IPS-18a (cell line): ENCODE results near the gene RAB36.

Experiments
- H3K27ac ChIP-seq: one replicate; pipeline ENCODE4 v1.5.1; 2013; ENCODE audit warnings: low read length
- H3K27me3 ChIP-seq: one replicate; pipeline ENCODE4 v1.6.1; 2013; ENCODE audit warnings: mild to moderate bottlenecking, low read length; ENCODE audit not compliant: control insufficient read depth, insufficient read depth
- H3K36me3 ChIP-seq: one replicate; pipeline ENCODE4 v1.6.1; 2013; ENCODE audit warnings: low read depth, low read length; ENCODE audit not compliant: control insufficient read depth
- H3K4me1 ChIP-seq: one replicate; pipeline ENCODE4 v1.6.1; 2013; ENCODE audit warnings: low read depth, low read length; ENCODE audit not compliant: control insufficient read depth
- H3K4me3 ChIP-seq: one replicate; pipeline ENCODE4 v1.5.1; 2013; ENCODE audit warnings: low read length
- H3K9ac ChIP-seq: one replicate; pipeline ENCODE4 v1.6.1; 2013; ENCODE audit warnings: mild to moderate bottlenecking, low read length, moderate library complexity
- H3K9me3 ChIP-seq: one replicate; pipeline ENCODE4 v1.6.1; 2013; ENCODE audit warnings: low read depth, low read length; ENCODE audit not compliant: control insufficient read depth

Gene RAB36

DNA sequence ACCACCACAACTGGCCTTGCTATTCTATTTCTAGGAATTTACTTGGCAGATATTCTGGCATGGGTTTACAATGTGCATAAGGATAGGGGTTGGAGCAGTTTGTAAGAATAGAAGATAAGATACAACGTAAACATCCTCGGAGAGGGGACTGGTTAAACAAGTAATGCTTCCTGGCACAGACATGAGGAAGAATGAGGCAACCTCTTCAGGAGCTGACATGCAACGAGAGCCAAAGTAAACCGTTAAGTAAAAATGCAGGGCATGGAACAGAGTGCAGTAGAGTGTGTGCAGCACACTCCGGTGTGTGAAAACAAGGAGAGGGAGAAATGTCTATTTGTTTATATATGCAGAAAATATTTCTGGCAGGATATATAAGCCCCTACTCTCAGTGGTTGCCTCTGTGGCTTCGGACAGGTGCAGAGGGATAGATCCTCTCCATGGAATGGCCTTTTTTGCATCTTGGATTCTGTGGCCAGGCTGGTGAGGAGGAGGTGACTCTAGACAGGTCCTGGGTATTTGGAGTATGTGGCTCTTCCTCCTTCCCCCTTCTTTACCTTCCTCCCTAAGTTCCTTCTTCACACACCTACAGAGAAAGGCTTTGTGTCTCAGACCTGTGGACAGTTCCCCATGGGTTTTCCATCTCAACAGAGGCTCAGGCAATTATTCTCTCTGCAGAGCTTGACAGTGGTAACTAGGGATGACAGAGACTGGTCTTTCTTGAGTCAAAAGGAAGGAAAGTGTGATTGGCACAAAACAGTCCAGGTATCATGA lies 2.5 kb downstream of the RAB36 start:
- H3K9me3 ChIP-seq: no peaks in the 10 kb centered on the region
- H3K4me1 ChIP-seq: peaks cover 12% of the 10 kb centered on the region
- no peak overlapping the region for H3K27ac ChIP-seq
- no peak overlapping the region for H3K4me3 ChIP-seq
- H3K36me3 ChIP-seq: no peaks in the 10 kb centered on the region
- no peak overlapping the region for H3K9ac ChIP-seq
- H3K27me3 ChIP-seq: no peaks in the 10 kb centered on the region

DNA sequence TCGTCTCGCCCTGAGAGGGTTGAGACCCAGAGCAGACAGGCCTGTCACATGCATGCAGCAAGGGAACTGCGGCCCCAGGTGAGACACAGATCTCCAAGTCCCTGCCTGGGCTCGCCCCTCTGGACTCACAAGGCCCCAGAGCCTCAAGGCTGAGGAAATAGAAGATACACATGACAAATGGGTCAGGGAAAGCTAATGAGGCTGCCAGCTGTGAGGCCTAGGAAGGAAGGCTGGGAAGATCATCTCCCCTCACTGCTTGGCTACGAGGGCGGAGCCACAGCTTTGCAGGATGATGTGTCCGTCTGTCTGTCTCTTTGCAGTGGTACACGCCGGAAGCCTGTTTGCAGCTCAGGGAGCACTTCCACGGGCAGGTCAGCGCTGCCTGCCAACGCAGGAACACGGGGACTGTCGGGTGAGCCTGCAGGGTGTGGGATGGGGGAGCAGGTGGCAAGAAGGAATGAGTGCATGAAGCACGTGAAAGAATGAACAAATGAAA lies 4.5 kb downstream of the RAB36 start:
- no peaks in the 10 kb centered on the region for H3K36me3 ChIP-seq
- peaks cover 16% of the 10 kb centered on the region for H3K4me1 ChIP-seq
- H3K4me3 ChIP-seq: no peak overlapping the region
- no peaks in the 10 kb centered on the region for H3K9me3 ChIP-seq
- no peak overlapping the region for H3K27ac ChIP-seq
- H3K9ac ChIP-seq: no peak overlapping the region
- no peaks in the 10 kb centered on the region for H3K27me3 ChIP-seq

DNA sequence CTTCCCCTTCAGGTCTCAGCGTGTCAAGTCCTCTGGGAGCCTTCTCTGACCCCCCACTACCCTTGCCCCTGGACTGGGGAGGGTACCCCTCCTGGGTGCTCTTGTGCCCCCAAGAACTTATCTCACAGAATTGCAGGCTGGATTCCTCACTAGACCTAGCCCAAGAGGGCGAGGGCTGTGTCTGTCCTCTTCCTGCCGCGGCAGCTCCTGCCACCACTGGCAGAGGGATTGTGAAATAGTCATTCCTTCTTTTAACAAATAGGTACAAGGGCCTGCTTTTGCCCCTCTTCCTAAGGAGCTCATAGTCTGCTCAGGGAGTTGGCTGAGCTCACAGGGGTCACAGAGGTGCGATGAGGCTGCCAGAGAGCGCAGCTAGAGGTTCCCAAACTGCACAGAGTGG lies 5.5 kb downstream of the RAB36 start:
- no peak overlapping the region for H3K27ac ChIP-seq
- H3K4me3 ChIP-seq: no peak overlapping the region
- H3K4me1 ChIP-seq: peaks cover 14% of the 10 kb centered on the region
- no peaks in the 10 kb centered on the region for H3K36me3 ChIP-seq
- H3K9me3 ChIP-seq: no peaks in the 10 kb centered on the region
- H3K9ac ChIP-seq: no peak overlapping the region
- no peaks in the 10 kb centered on the region for H3K27me3 ChIP-seq

DNA sequence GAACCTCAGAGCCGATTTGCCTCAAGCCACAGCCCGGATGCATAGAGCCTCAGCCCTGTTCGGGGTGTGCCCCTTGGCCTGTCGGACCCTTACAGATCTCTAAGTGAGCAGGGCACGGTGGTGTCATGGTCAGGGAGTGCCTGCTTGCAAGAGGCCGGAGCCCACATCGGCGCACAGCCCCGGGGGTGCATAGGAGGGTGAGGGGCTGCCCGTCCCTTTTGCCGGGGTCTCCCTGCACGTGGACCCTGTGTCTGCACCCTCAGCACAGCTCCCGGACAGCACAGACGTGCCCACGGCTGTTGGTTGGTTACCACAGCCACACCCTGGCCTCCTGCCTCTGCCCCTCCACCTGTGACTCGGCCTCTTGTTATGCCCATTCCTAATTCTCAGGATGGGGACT lies 6.5 kb downstream of the RAB36 start:
- H3K9me3 ChIP-seq: no peaks in the 10 kb centered on the region
- no peak overlapping the region for H3K27ac ChIP-seq
- H3K9ac ChIP-seq: no peak overlapping the region
- H3K4me3 ChIP-seq: no peak overlapping the region
- H3K4me1 ChIP-seq: peaks cover 12% of the 10 kb centered on the region
- no peaks in the 10 kb centered on the region for H3K36me3 ChIP-seq
- no peaks in the 10 kb centered on the region for H3K27me3 ChIP-seq

DNA sequence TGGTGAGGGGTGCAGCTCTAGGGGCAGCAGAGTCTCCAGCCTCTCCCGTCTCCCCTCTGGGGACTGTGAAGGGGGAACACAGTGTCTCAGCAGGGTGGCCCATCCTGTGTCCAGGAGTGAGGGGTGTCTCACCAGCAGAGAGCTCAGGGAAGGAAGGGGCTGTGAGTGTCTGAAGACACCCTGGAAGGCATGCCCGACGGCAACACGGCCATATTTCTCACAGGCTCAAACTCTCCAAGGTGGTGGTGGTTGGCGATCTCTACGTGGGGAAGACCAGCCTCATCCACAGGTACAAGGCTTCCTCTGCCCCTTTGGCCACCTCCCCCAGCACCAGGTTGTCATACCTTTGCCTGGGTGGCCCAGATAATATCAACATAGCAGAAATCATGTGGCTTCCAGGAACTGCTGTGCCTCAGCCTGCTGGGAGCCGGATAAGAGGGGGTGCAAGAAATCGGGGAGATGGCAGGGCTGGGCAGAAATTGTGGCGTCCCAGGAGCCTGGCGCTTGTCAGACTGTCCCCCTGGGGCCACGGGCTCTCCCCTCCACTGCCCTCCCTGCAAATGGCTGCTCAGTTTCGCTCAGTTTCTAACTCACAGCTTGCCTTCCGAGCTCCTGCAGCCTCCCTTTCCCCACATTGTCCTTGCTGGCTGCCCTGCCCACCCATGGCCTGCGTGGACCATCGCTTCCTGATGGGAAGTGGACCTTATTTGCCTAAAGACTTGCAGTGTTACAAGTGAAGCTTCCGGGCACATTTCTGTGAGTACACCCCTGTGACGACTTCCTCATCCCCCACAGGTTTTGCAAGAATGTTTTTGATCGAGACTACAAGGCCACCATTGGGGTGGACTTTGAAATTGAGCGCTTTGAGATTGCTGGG lies 7.2 kb downstream of the RAB36 start:
- Histone ChIP-seq H3K4me1 (peaks cover 15% of the 10 kb centered on the region), H3K9ac (no peak overlapping the region), H3K27ac (no peak overlapping the region), H3K4me3 (no peak overlapping the region), H3K9me3 (no peaks in the 10 kb centered on the region), H3K36me3 (no peaks in the 10 kb centered on the region), H3K27me3 (no peaks in the 10 kb centered on the region)

DNA sequence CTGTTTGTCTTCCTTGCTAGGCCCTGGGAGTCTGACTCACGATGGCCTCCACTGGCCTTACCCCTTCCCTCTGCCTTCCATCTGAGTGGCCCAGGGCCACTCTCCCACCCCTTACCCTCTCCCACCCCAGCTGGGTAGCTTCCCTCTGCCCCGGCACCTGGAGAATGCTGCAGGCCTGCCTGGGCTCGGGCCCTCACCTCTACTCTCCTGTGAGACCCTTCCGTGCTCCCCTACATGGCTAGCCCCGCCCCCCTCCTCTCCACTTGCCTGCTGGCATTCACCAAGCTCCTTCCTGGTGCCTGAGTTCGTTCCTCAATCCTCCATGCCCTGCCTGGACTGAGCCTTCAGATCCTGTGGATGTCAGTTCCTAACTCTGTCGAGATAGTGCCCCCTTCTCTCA lies 8.7 kb downstream of the RAB36 start:
- Histone ChIP-seq H3K4me3 (no peak overlapping the region), H3K27ac (no peak overlapping the region), H3K4me1 (peaks cover 15% of the 10 kb centered on the region), H3K36me3 (no peaks in the 10 kb centered on the region), H3K9ac (no peak overlapping the region), H3K27me3 (no peaks in the 10 kb centered on the region), H3K9me3 (no peaks in the 10 kb centered on the region)

DNA sequence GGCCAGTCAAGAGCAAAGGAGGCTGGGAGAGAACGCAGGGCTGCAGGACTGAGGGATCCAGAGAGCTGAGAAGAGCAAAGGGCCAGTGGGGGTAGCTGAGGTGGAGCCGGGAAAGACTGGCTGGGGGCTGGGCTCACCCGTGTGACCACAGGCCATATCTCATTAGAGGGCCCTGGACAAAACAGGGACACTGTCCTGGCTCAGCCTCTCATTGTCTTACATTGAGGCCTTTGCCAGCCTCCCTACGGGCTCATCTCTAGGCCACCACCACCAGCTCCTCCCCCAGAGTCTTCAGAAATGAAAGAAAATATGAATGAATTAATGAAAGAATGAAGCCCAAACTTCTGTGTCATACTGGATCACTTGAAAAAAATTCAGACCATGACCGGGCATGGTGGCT lies 9.2 kb downstream of the RAB36 start:
- Histone ChIP-seq H3K36me3 (no peaks in the 10 kb centered on the region), H3K27ac (no peak overlapping the region), H3K4me1 (peaks cover 12% of the 10 kb centered on the region), H3K9me3 (no peaks in the 10 kb centered on the region), H3K4me3 (no peak overlapping the region), H3K27me3 (no peaks in the 10 kb centered on the region), H3K9ac (no peak overlapping the region)

DNA sequence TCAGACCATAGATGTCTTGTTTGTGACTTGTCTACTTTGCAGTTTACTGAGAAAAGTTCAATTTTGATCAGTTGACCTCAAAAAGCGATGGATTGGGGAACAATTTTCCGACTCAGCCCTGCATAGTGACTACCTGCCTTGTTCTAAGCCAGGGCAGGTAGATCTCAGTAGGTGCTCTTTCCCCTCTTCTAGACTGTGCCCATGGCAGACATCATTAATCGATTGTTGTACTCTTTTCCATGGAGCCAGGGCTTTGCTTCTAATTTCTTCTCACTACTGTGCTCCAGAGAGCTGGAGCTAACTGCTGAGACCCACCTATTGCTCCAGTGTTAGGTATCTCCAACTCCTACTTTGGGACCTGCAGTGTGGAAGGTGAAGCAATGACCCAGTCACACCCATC lies 9.9 kb downstream of the RAB36 start:
- Histone ChIP-seq H3K9ac (no peak overlapping the region), H3K4me1 (peaks cover 7% of the 10 kb centered on the region), H3K9me3 (no peaks in the 10 kb centered on the region), H3K27ac (no peak overlapping the region), H3K36me3 (no peaks in the 10 kb centered on the region), H3K27me3 (no peaks in the 10 kb centered on the region), H3K4me3 (no peak overlapping the region)

DNA sequence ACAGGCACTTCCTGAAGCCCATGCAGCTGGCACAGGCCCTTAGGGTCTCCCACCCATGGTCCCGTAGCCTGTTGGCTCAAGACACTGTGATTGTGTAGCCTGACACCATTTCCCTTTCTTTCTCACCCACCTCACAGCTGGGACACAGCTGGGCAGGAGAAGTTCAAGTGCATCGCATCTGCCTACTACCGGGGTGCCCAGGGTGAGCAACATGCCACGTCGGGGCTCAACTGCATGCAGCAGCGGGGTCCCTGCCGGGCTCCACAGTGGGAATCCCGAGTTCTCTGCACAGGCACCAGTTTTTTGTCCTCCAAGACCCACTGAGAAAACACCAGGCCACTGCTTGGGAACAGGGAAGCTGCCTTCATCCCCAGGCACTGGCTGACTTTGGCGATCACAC lies 10.6 kb downstream of the RAB36 start:
- peaks cover 7% of the 10 kb centered on the region for H3K4me1 ChIP-seq
- no peak overlapping the region for H3K9ac ChIP-seq
- H3K27ac ChIP-seq: no peak overlapping the region
- H3K36me3 ChIP-seq: no peaks in the 10 kb centered on the region
- no peak overlapping the region for H3K4me3 ChIP-seq
- no peaks in the 10 kb centered on the region for H3K27me3 ChIP-seq
- H3K9me3 ChIP-seq: no peaks in the 10 kb centered on the region

DNA sequence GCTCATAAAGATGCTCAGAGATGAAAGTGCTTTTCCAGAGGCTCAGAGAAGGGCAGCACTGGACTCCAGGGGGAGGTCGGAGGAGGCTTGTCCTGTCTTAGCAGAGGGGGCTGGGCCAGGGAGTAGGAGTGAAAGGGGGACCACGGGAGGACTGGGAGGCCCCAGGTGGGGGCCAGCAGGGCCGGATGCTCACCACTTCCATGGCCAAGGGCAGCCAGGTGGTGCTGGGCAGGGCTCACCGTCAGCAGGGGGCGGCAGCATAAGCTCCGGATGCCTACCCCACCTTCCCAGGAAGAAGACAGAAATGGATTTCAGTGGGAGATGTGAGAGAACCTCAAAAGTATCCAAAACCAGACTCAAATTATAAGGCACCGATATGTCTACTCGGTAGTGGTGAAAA lies 11.0 kb downstream of the RAB36 start:
- peaks cover 7% of the 10 kb centered on the region for H3K4me1 ChIP-seq
- H3K27ac ChIP-seq: no peak overlapping the region
- H3K9me3 ChIP-seq: no peaks in the 10 kb centered on the region
- no peak overlapping the region for H3K9ac ChIP-seq
- H3K27me3 ChIP-seq: no peaks in the 10 kb centered on the region
- no peaks in the 10 kb centered on the region for H3K36me3 ChIP-seq
- H3K4me3 ChIP-seq: no peak overlapping the region

DNA sequence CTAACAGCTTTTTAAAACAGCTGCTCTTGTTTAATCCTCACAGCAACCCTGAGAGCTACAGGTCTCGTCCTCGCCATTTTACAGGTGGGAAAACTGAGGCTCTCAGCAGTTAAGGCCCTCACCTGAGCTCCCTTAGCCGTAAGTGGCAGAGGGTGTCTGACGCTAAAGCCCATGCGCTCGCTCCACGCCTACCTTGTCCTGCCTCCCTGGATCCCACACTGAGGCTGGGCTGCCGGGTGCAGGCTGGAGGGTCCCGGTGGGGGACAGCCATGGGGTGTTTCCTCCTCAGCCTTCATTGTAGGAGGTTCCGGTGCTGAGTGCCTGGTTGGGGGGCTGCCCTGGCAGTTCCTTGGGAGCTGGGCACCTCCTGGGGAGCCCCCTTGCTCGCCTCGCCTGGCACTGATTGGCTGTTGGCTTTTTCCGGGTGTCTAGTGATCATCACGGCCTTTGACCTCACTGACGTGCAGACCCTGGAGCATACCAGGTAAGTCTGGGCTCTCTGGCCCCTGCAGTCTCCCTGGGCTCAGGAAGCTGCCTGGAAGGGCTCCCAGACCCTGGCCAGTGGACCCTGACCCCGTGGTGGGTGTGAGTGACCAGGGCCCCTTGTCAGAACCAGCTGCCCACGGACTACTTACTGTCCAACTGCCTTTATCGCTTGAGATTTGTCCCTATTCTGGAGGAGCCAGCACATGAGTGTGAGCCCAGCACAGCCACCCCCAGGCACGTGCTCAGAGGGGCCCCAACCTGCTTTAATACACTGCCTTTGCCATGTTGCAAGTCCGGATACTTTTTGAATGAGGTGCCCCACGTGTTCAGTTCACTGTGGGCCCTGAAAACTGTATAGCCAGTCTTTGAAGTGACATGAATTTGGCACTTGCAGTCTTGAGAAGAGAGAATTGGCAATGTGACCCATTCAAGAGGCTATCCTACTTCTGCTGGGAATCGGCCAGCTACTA lies 12.6 kb downstream of the RAB36 start:
- no peak overlapping the region for H3K9ac ChIP-seq

More for the DNA sequence above, 12.6 kb downstream of the RAB36 start:
- Histone ChIP-seq H3K4me3 (no peak overlapping the region), H3K4me1 (peaks cover 7% of the 10 kb centered on the region), H3K36me3 (no peaks in the 10 kb centered on the region), H3K27ac (no peak overlapping the region), H3K27me3 (no peaks in the 10 kb centered on the region), H3K9me3 (no peaks in the 10 kb centered on the region)
